ENCODE measurements around the gene TREH. TPM values are rescaled to one million over a fixed set of nuclear protein-coding genes. Genes with fewer than 3 reads are reported as not detected.

Gene TREH
- total RNA-seq, 2 donors from 2014 or later, result 2.4 TPM; not detected in 1

DNA sequence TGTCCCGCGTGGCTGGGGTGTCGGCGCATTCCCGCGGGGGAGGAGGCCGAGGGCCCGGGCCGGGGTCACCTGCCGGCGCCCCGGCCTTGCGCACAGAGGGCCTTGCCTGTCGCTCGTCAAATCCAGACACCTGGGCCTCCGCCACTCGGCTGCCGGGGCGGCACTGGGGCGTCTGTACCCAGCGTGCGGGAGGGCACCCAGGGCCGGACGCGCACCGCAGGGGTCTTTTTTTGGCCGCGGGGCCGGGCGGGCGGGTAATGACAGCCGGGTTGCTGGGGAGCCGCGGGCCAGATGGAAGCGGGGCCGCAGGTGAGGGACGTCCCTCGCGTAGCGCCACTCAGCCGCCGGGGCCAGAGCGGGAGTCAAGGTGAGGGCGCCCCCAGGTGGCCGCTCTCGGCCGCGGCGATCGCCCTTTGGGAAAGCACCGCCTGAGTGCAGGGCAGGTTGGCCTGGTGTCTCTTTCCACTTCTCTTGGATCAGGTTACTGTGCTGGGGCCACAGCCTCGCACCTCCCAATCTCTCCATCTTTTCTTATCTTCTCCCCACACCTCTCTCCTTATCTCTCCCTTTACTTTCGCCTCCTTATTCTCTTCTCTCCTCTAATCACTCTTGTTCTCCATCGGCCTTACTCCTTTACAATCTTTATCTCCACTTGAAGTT lies 68.5 kb downstream of the TREH start:
- WGBS, result 30% methylated on average over 39 of the region's 54 CpGs
- Histone ChIP-seq H3K27me3 (replicated peaks; ENCODE audit: insufficient read depth) (no peaks in the 10 kb centered on the region), H3K27ac (peak overlapping the region; percentile 87 to 88), H3K4me3 (peak overlapping the region; percentile 19 to 24), H3K9me3 (no peaks in the 10 kb centered on the region), H3K36me3 (no peaks in the 10 kb centered on the region), H3K4me1 (replicated peaks) (peaks cover 5% of the 10 kb centered on the region)
- intact Hi-C loops (cut with DNase I), result no loop called here
- peak; percentile 52 for DNase-seq (ENCODE audit: low spot score)
- no peak for TF ChIP-seq POLR2A (IDR thresholded peaks at IDR 0.05)
- TF ChIP-seq, protein P1, sequence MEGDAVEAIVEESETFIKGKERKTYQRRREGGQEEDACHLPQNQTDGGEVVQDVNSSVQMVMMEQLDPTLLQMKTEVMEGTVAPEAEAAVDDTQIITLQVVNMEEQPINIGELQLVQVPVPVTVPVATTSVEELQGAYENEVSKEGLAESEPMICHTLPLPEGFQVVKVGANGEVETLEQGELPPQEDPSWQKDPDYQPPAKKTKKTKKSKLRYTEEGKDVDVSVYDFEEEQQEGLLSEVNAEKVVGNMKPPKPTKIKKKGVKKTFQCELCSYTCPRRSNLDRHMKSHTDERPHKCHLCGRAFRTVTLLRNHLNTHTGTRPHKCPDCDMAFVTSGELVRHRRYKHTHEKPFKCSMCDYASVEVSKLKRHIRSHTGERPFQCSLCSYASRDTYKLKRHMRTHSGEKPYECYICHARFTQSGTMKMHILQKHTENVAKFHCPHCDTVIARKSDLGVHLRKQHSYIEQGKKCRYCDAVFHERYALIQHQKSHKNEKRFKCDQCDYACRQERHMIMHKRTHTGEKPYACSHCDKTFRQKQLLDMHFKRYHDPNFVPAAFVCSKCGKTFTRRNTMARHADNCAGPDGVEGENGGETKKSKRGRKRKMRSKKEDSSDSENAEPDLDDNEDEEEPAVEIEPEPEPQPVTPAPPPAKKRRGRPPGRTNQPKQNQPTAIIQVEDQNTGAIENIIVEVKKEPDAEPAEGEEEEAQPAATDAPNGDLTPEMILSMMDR (IDR thresholded peaks at IDR 0.05), result peak in 3 of 4 experiments; percentile 57 to 66 (median 66)
- TF ChIP-seq POLR2AphosphoS5 (IDR thresholded peaks at IDR 0.05), result no peak

DNA sequence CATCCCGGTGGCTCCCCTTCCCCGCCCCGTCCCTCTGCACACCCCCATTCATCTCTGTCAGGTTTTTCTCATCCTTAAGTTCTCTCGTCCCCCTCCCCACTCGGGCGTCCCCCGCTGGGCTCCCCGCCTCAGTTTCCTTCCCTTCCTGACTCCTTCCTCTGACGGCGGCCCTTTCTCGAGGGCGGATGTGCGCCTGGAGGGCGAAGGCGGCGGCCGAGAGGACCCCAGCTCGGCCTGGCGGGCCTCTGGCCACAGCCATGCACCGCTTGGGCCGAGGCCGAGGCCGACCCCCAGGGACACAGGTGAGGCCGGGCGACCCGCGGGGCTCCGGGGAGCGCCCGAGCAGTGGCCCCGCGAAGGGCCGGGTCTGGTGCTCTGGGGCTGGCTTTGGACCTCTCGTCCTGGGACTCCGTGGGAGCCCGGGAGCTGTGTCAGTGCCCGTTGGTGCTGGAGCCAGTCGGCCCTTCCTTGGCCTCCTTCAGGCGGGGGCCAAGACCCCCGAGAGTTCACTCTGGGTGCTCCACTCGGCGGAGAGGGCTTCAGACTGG lies 69.2 kb downstream of the TREH start:
- TF ChIP-seq, protein P1 (IDR thresholded peaks at IDR 0.05), result no peak
- TF ChIP-seq POLR2AphosphoS5 (IDR thresholded peaks at IDR 0.05) (no peak), POLR2A (IDR thresholded peaks at IDR 0.05) (no peak)
- intact Hi-C loops (cut with DNase I), result no loop called here
- peak overlapping the region; percentile 19 to 24 for H3K4me3 ChIP-seq
- peak overlapping the region; percentile 87 to 88 for H3K27ac ChIP-seq
- no peak for DNase-seq (ENCODE audit: low spot score)
- 59% methylated on average over 37 of the region's 42 CpGs for WGBS
- no peaks in the 10 kb centered on the region for H3K9me3 ChIP-seq
- H3K36me3 ChIP-seq, result no peaks in the 10 kb centered on the region
- H3K27me3 ChIP-seq (replicated peaks; ENCODE audit: insufficient read depth), result no peaks in the 10 kb centered on the region
- peaks cover 5% of the 10 kb centered on the region for H3K4me1 ChIP-seq (replicated peaks)

- TF ChIP-seq POLR2A (IDR thresholded peaks at IDR 0.05) (no peak), POLR2AphosphoS5 (IDR thresholded peaks at IDR 0.05) (no peak)
- TF ChIP-seq, protein P1 (IDR thresholded peaks at IDR 0.05), result no peak
- Histone ChIP-seq H3K27me3 (replicated peaks; ENCODE audit: insufficient read depth) (no peaks in the 10 kb centered on the region), H3K4me1 (replicated peaks) (peaks cover 5% of the 10 kb centered on the region), H3K27ac (peak overlapping the region; percentile 87 to 88), H3K36me3 (no peaks in the 10 kb centered on the region), H3K9me3 (no peaks in the 10 kb centered on the region), H3K4me3 (peak overlapping the region; percentile 6 to 24)
- WGBS, result 62% methylated on average over 57 of the region's 57 CpGs
- intact Hi-C loops (cut with DNase I), result loop anchor here (5.0 kb wide), 1 partner anchor 48 kb away; no protein-coding TSS in a partner anchor
- DNase-seq (ENCODE audit: low spot score), result no peak
These were observed 69.8 kb downstream of the TREH start for GRCh38 chr11:118609380-118610224.

DNA sequence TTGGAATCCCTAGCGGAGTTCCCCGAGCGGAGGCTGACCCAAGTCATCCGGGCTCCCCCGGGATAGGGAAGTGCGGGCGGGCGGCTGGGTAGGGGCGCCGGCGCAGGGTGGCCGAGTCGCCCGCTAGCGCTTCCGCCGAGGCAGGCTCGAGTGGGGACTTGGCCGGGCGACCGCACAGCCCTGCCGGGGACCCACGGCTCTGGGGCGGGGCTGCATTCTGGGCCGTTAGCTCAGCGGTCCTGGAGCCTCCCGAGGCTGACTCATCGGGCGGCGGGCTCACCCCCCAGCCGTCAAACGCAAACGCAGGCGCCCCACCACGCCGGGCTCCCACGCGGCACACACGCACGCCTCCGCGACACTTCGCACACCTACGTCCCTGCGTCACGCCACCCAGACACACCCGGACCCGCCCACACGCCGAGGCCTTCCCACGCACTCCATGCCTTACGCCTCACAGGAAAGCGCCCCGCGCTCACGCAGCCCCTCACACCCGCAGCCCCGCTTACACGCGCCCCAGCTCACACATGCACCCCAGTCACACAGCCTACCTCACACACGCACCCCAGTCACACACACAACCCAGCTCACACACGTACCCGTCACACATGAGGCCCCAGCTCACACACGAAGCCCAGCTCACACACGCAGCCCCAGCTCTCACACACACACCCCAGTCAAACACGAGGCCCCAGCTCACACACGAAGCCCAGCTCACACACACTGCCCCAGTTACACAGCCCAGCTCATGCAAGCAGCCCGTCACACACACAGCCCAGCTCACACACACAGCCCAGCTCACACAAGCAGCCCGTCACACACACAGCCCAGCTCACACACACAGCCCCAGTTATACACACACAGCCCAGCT lies 70.9 kb downstream of the TREH start:
- peak; percentile 23 for TF ChIP-seq POLR2A (IDR thresholded peaks at IDR 0.05)
- TF ChIP-seq, protein P1 (IDR thresholded peaks at IDR 0.05), result no peak
- H3K9me3 ChIP-seq, result no peaks in the 10 kb centered on the region
- intact Hi-C loops (cut with DNase I), result loop anchor here (5.0 kb wide), 1 partner anchor 49 kb away; no protein-coding TSS in a partner anchor
- no peaks in the 10 kb centered on the region for H3K36me3 ChIP-seq
- no peak for DNase-seq (ENCODE audit: low spot score)
- peaks cover 5% of the 10 kb centered on the region for H3K4me1 ChIP-seq (replicated peaks)
- WGBS, result 25% methylated on average over 41 of the region's 69 CpGs
- no peaks in the 10 kb centered on the region for H3K27me3 ChIP-seq (replicated peaks; ENCODE audit: insufficient read depth)
- peak overlapping the region; percentile 87 to 88 for H3K27ac ChIP-seq
- H3K4me3 ChIP-seq, result peak overlapping the region; percentile 60

Data from prostate gland (tissue), 2 donors.